IMR-90 (cell line): ENCODE results near the gene ACSS2. TPM values are rescaled to one million over a fixed set of nuclear protein-coding genes. Genes with fewer than 3 reads are reported as not detected.

Source experiments
- ATAC-seq: fragments of 200-7000 bp; cut with Tn5 transposase; 2 replicates; pipeline ENCODE4 v1.9.1; 2020; ENCODE audit warnings: low read depth, mild to moderate bottlenecking, moderate library complexity
- BruUV-seq: library from RNA; stranded (reverse); fragments of 400-500 nt; replicated peaks from 2 replicates; lab custom pipeline; 2021; lab: Mats Ljungman, UMichigan
- CTCF ChIA-PET: fragments of 300-600 bp; formaldehyde crosslinking; extraction: SDS; loops from one replicate; lab custom pipeline; 2021; ENCODE audit warnings: antibody characterized with exemption; lab: Yijun Ruan, JAX
- POLR2A ChIA-PET: fragments of 300-600 bp; sonication (Branson Sonifier 250); formaldehyde crosslinking; loops from one replicate; lab custom pipeline; 2022; ENCODE audit warnings: antibody characterized with exemption; ENCODE audit not compliant: unreplicated experiment; lab: Charles Lee
- DNase-seq: peaks from one replicate; pipeline ENCODE4 v3.0.0; 2013
- H2AFZ ChIP-seq: replicated peaks from 2 replicates; pipeline ENCODE3; 2013; ENCODE audit warnings: low read length, mild to moderate bottlenecking; ENCODE audit not compliant: poor library complexity
- H2AK5ac ChIP-seq: 2 replicates; pipeline ENCODE4 v1.6.1; 2013; ENCODE audit warnings: low read depth, low read length, inconsistent platforms
- H2AK9ac ChIP-seq: replicated peaks from 2 replicates; pipeline ENCODE3; 2013; ENCODE audit warnings: mild to moderate bottlenecking, low read depth, low read length, moderate library complexity; ENCODE audit not compliant: poor library complexity
- H2BK120ac ChIP-seq: 2 replicates; pipeline ENCODE4 v1.6.1; 2013; ENCODE audit warnings: low read depth, low read length, inconsistent platforms
- H2BK15ac ChIP-seq: 3 replicates; pipeline ENCODE4 v1.6.1; 2013; ENCODE audit warnings: low read depth, low read length, inconsistent platforms
- H2BK20ac ChIP-seq: 2 replicates; pipeline ENCODE4 v1.6.1; 2013; ENCODE audit warnings: low read depth, mild to moderate bottlenecking, inconsistent platforms, low read length, moderate library complexity
- H2BK5ac ChIP-seq: 2 replicates; pipeline ENCODE4 v1.6.1; 2013; ENCODE audit warnings: mild to moderate bottlenecking, low read depth, low read length, inconsistent platforms; ENCODE audit not compliant: poor library complexity, severe bottlenecking
- H3K14ac ChIP-seq: replicated peaks from 2 replicates; pipeline ENCODE4 v1.6.1; 2013; ENCODE audit warnings: low read depth, low read length, inconsistent platforms
- H3K18ac ChIP-seq: 2 replicates; pipeline ENCODE4 v1.6.1; 2013; ENCODE audit warnings: low read depth, low read length, control low read depth
- H3K23ac ChIP-seq: 2 replicates; pipeline ENCODE4 v1.6.1; 2013; ENCODE audit warnings: low read depth, low read length, inconsistent platforms
- H3K27ac ChIP-seq: 2 replicates; pipeline ENCODE4 v1.5.1; 2013; ENCODE audit warnings: mild to moderate bottlenecking, control low read depth, low read length; ENCODE audit not compliant: insufficient read depth
- H3K27me3 ChIP-seq: 2 replicates; pipeline ENCODE4 v1.6.1; 2013; ENCODE audit warnings: low read length; ENCODE audit not compliant: control insufficient read depth, insufficient read depth
- H3K36me3 ChIP-seq: 2 replicates; pipeline ENCODE4 v1.6.1; 2013; ENCODE audit warnings: low read length, mixed read lengths; ENCODE audit not compliant: control insufficient read depth, insufficient read depth
- H3K4ac ChIP-seq: 2 replicates; pipeline ENCODE4 v1.6.1; 2013; ENCODE audit warnings: low read depth, low read length, inconsistent platforms
- H3K4me1 ChIP-seq: 2 replicates; pipeline ENCODE4 v1.6.1; 2013; ENCODE audit warnings: low read length, mixed read lengths; ENCODE audit not compliant: control insufficient read depth, insufficient read depth
- H3K4me2 ChIP-seq: 2 replicates; pipeline ENCODE4 v1.6.1; 2013; ENCODE audit warnings: low read depth, mild to moderate bottlenecking, control low read depth, low read length, moderate library complexity
- H3K4me3 ChIP-seq: 2 replicates; pipeline ENCODE4 v1.5.1; 2013; ENCODE audit warnings: low read depth, mild to moderate bottlenecking, control low read depth, low read length, moderate library complexity; ENCODE audit not compliant: insufficient read depth
- H3K56ac ChIP-seq: 2 replicates; pipeline ENCODE4 v1.6.1; 2013; ENCODE audit warnings: low read length, inconsistent platforms; ENCODE audit not compliant: insufficient read depth; ENCODE audit errors: extremely low read depth
- H3K79me1 ChIP-seq, 2 experiments: 2 replicates each; pipeline ENCODE4 v1.6.1; 2013; ENCODE audit warnings: low read length in 2 of 2, inconsistent platforms in 1 of 2, low read depth in 1 of 2
- H3K9ac ChIP-seq: 2 replicates; pipeline ENCODE4 v1.6.1; 2013; ENCODE audit warnings: low read depth, low read length, control low read depth
- H3K9me1 ChIP-seq: 2 replicates; pipeline ENCODE4 v1.6.1; 2013; ENCODE audit warnings: low read length, inconsistent platforms; ENCODE audit not compliant: insufficient read depth
- H3K9me3 ChIP-seq: 2 replicates; pipeline ENCODE4 v1.6.1; 2013; ENCODE audit warnings: low read length; ENCODE audit not compliant: control insufficient read depth, insufficient read depth
- H4K20me1 ChIP-seq: 2 replicates; pipeline ENCODE4 v1.6.1; 2013; ENCODE audit warnings: low read length, inconsistent platforms; ENCODE audit not compliant: insufficient read depth
- H4K5ac ChIP-seq: 2 replicates; pipeline ENCODE4 v1.6.1; 2013; ENCODE audit warnings: mild to moderate bottlenecking, low read depth, low read length, control low read depth
- H4K8ac ChIP-seq, 2 experiments: 2 replicates each; pipeline ENCODE4 v1.6.1; 2013; ENCODE audit warnings: low read depth in 2 of 2, low read length in 2 of 2, control low read depth in 1 of 2, inconsistent platforms in 1 of 2
- H4K91ac ChIP-seq: 2 replicates; pipeline ENCODE4 v1.6.1; 2013; ENCODE audit warnings: low read depth, low read length, inconsistent platforms; ENCODE audit not compliant: insufficient read depth
- CEBPB ChIP-seq: IDR thresholded peaks from 2 replicates; pipeline ENCODE4 v1.6.1; 2012; ENCODE audit warnings: low read depth, low read length, improper control_type of control experiment
- ELK1 ChIP-seq: fragments of 150-350 bp; IDR thresholded peaks from 2 replicates; pipeline ENCODE4 v1.6.1; 2016; ENCODE audit warnings: low read depth, mild to moderate bottlenecking, low read length, moderate library complexity, borderline replicate concordance
- FOS ChIP-seq: fragments of 150-350 bp; IDR thresholded peaks from 2 replicates; pipeline ENCODE4 v1.6.1; 2016; ENCODE audit warnings: low read depth, low read length
- MAZ ChIP-seq: IDR thresholded peaks from 2 replicates; pipeline ENCODE4 v1.6.1; 2012; ENCODE audit warnings: low read depth, mild to moderate bottlenecking, low read length, improper control_type of control experiment, moderate library complexity, borderline replicate concordance
- POLR2A ChIP-seq: IDR thresholded peaks from 2 replicates; pipeline ENCODE4 v1.6.1; 2012; ENCODE audit warnings: mild to moderate bottlenecking, low read depth, low read length
- WGBS, 2 experiments: methylation state at CpG; one replicate each; pipeline versions ENCODE4 v1.1.5 to v1.1.7; 2013; ENCODE audit warnings: missing lambda C conversion rate in 2 of 2; ENCODE audit not compliant: insufficient read length in 1 of 2; ENCODE audit errors: extremely low coverage in 2 of 2; 5-methylcytosine and 5-hydroxymethylcytosine counted together
- dilution Hi-C: fragments of 300-500 bp; cut with HindIII; formaldehyde crosslinking; loops from one replicate; pipeline ENCODE4 v1.14.3; 2018; ENCODE audit warnings: low sequenced_read_pairs; ENCODE audit not compliant: unreplicated experiment
- in situ Hi-C: fragments of 300-500 bp; cut with MboI; formaldehyde crosslinking; loops from 3 replicates; pipeline ENCODE4 v1.14.3; 2019; ENCODE audit warnings: low sequenced_read_pairs, inconsistent platforms, mixed read lengths
- intact Hi-C: fragments of 100-400 bp; cut with micrococcal nuclease; formaldehyde crosslinking; loops from 2 replicates; pipeline ENCODE4 v1.10.0; 2022
- polyA plus RNA-seq, 3 experiments: library from polyadenylated mRNA; depleted of rRNA; stranded (reverse); fragments of >200 nt; gene quantifications; 2 replicates each; pipeline ENCODE4 v1.2.3, GENCODE V29; 2012; ENCODE audit warnings: low replicate concordance in 1 of 3
- total RNA-seq: library from RNA; depleted of rRNA; stranded (reverse); fragments of >200 nt; gene quantifications from 2 replicates; pipeline ENCODE4 v1.2.3, GENCODE V29; 2012

The ACSS2 gene
- total and polyA plus RNA-seq, 2 of the 4 experiments (the other 2 are of a cell fraction) = 26.9 to 46.4 TPM

DNA sequence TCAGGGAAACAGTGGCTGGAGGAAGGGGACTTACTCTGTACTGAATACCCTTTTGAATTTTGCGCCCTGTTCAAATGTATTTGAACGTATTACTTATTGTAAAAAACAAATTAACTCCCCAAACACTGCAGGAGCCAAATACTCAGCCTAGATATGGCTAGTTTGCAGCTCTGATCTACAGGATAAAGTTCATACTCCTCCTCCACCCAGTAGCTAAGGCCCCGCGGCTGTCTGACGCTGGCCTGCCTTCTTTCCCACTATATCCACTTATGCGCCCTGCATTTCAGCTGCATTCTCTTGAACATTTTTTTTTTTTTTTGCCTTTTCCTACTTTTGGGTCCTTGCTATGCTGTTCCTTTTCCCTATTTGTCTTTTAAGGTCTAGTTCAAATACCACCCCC lies 72.7 kb downstream of the ACSS2 start:
- Histone ChIP-seq H3K18ac (no peak overlapping the region), H2BK120ac (no peak overlapping the region), H2BK20ac (no peak overlapping the region), H2AK5ac (no peak overlapping the region), H2BK5ac (no peak overlapping the region), H4K8ac (no peak overlapping the region), H3K4me2 (no peak overlapping the region), H3K36me3 (peaks cover 10% of the 10 kb centered on the region), H4K91ac (no peak overlapping the region), H4K5ac (no peak overlapping the region), H3K9ac (no peak overlapping the region), H4K20me1 (no peaks in the 10 kb centered on the region), H3K14ac (no peak overlapping the region), H2AFZ (no peak overlapping the region), H3K27ac (no peak overlapping the region), H3K23ac (no peak overlapping the region), H3K79me1 (peaks cover 9 to 28% of the 10 kb centered on the region in 2 experiments; a peak in 3 of 4 replicates), H3K27me3 (no peaks in the 10 kb centered on the region), H3K4ac (no peak overlapping the region), H3K9me1 (peaks cover 13% of the 10 kb centered on the region), H2BK15ac (no peak overlapping the region), H3K4me3 (no peak overlapping the region), H3K9me3 (no peaks in the 10 kb centered on the region), H2AK9ac (no peak overlapping the region), H3K56ac (no peak overlapping the region), H3K4me1 (peaks cover 5% of the 10 kb centered on the region)
- ChIA-PET CTCF (interaction anchor here (1.5 kb wide), 1 partner anchor 74 kb away, joined by 19 read pairs; no protein-coding TSS in a partner anchor), POLR2A (interaction anchor here (0.6 kb wide), 1 partner anchor 1022 kb away, joined by 5 read pairs; no protein-coding TSS in a partner anchor)
- dilution Hi-C loops = no loop called here
- BruUV-seq = no TSS peak
- ATAC-seq (no peak), DNase-seq (no peak)
- no peak for TF ChIP-seq MAZ
- no peak for TF ChIP-seq CEBPB
- TF ChIP-seq POLR2A = no peak
- no peak for TF ChIP-seq FOS
- TF ChIP-seq ELK1 = no peak
- WGBS, 2 experiments = 96% methylated on average over 4 of the region's 6 CpGs; no CpG with 5 or more reads in 1 of the 2 experiments
- in situ Hi-C loops = no loop called here
- intact Hi-C loops = no loop called here
